RWPE2 (cell line): Measurements from ENCODE around the gene CRACDL.

Experiments used
- ATAC-seq: fragments of 200-7000 bp; cut with Tn5 transposase; 3 replicates; pipeline ENCODE4 v1.9.1; 2021; ENCODE audit warnings: low read depth
- DNase-seq: peaks from one replicate; pipeline ENCODE4 v3.0.0-alpha.2; 2020; ENCODE audit warnings: low spot score
- H3K27ac ChIP-seq: fragments of 450-650 bp; 2 replicates; pipeline ENCODE4 v1.5.1; 2017; ENCODE audit warnings: mild to moderate bottlenecking; ENCODE audit not compliant: poor library complexity, severe bottlenecking
- H3K27me3 ChIP-seq: fragments of 250-450 bp; sonication (Bioruptor Pico); 2 replicates; pipeline ENCODE4 v1.5.1; 2021; ENCODE audit warnings: mild to moderate bottlenecking, moderate library complexity; ENCODE audit not compliant: insufficient read depth, poor library complexity, severe bottlenecking
- H3K36me3 ChIP-seq: fragments of 250-450 bp; sonication (Bioruptor Pico); 2 replicates; pipeline ENCODE4 v1.5.1; 2020; ENCODE audit warnings: low read depth, mild to moderate bottlenecking, moderate library complexity
- H3K4me1 ChIP-seq: fragments of 250-450 bp; sonication (Bioruptor Pico); 2 replicates; pipeline ENCODE4 v1.5.1; 2021; ENCODE audit warnings: mild to moderate bottlenecking, moderate library complexity; ENCODE audit not compliant: insufficient read depth, poor library complexity, severe bottlenecking
- H3K4me3 ChIP-seq: fragments of 250-450 bp; sonication (Bioruptor Pico); 2 replicates; pipeline ENCODE4 v1.5.1; 2021; ENCODE audit warnings: mild to moderate bottlenecking, moderate library complexity; ENCODE audit not compliant: severe bottlenecking
- H3K9me3 ChIP-seq: fragments of 250-450 bp; sonication (Bioruptor Pico); 2 replicates; pipeline ENCODE4 v1.5.1; 2021; ENCODE audit warnings: mild to moderate bottlenecking, moderate library complexity; ENCODE audit not compliant: severe bottlenecking
- TF ChIP-seq, protein P1 (sequence below): fragments of 450-650 bp; IDR thresholded peaks from one replicate; pipeline ENCODE4 v1.5.1; 2017; ENCODE audit warnings: mild to moderate bottlenecking, moderate library complexity; ENCODE audit not compliant: poor library complexity, severe bottlenecking

The CRACDL gene

DNA sequence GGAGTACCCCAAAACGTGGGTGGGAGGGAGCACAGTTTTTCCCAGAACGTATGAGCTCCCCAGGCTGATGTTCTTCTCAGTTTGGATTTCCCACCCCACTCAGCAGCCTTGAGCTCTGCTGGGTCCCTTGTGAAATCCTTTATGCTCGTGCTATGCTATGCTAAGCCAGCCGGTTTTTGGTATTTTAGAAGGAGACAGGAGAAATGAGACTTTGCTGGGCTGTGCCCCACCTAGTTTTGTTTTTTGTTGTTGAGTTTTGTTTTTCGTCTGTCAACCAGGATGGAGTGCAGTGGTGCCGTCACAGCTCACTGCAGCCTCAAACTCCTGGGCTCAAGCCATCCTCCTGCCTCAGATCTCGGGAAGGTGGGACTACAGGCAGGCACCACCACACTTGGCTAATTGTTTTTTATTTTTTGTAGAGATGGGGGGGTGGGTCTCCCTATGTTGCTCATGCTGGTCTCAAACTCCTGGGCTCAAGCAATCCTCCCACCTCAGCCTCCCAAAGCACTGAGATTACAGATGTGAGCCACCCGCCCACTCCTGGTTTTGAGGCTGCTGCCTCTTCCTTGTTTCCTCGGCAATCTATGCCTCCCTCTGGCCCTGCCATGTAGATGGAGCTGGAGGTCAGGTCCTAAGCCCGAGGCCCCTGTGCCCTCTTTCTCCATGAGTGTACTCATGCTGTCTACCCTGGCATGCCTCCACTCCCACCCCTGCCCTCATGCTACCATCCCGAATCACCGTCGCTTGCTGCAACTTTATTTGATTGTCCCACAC lies 187.5 kb downstream of the CRACDL start:
- ATAC-seq (no peak), DNase-seq (no peak)
- H3K27me3 ChIP-seq: no peaks in the 10 kb centered on the region
- no peaks in the 10 kb centered on the region for H3K36me3 ChIP-seq
- TF ChIP-seq, protein P1, sequence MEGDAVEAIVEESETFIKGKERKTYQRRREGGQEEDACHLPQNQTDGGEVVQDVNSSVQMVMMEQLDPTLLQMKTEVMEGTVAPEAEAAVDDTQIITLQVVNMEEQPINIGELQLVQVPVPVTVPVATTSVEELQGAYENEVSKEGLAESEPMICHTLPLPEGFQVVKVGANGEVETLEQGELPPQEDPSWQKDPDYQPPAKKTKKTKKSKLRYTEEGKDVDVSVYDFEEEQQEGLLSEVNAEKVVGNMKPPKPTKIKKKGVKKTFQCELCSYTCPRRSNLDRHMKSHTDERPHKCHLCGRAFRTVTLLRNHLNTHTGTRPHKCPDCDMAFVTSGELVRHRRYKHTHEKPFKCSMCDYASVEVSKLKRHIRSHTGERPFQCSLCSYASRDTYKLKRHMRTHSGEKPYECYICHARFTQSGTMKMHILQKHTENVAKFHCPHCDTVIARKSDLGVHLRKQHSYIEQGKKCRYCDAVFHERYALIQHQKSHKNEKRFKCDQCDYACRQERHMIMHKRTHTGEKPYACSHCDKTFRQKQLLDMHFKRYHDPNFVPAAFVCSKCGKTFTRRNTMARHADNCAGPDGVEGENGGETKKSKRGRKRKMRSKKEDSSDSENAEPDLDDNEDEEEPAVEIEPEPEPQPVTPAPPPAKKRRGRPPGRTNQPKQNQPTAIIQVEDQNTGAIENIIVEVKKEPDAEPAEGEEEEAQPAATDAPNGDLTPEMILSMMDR: no peak
- no peaks in the 10 kb centered on the region for H3K4me1 ChIP-seq
- H3K9me3 ChIP-seq: no peaks in the 10 kb centered on the region
- no peak overlapping the region for H3K4me3 ChIP-seq
- H3K27ac ChIP-seq: no peak overlapping the region

- Histone ChIP-seq H3K4me1 (no peaks in the 10 kb centered on the region), H3K36me3 (no peaks in the 10 kb centered on the region), H3K9me3 (no peaks in the 10 kb centered on the region), H3K4me3 (no peak overlapping the region), H3K27ac (no peak overlapping the region), H3K27me3 (no peaks in the 10 kb centered on the region)
- TF ChIP-seq, protein P1: no peak
- ATAC-seq (no peak), DNase-seq (no peak)
Measured at GRCh38 chr2:98747888-98748287, 188.1 kb downstream of the CRACDL start.

DNA sequence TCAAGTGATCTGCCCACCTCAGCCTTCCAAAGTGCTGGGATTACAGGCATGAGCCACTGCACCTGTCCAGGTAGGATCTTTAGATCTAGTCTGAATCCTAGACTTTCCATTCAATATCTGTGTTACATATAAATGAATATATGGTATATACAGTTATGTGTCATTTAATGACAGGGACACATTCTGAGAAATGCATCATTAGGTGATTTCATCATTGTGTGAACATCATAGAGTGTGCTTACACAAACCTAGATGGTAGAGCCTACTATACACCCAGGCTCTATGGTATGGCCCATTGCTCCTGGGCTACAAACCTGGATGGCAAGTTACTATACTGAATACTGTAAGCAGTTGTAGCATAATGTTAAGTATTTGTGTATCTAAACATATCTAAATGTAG lies 189.6 kb downstream of the CRACDL start:
- Histone ChIP-seq H3K4me3 (no peak overlapping the region), H3K27me3 (no peaks in the 10 kb centered on the region), H3K27ac (no peak overlapping the region), H3K4me1 (no peaks in the 10 kb centered on the region), H3K9me3 (no peaks in the 10 kb centered on the region), H3K36me3 (no peaks in the 10 kb centered on the region)
- DNase-seq (no peak), ATAC-seq (no peak)
- TF ChIP-seq, protein P1: no peak

GRCh38 chr2:98744595-98744994 lies 191.4 kb downstream of the CRACDL start:
- Histone ChIP-seq H3K4me3 (no peak overlapping the region), H3K9me3 (no peaks in the 10 kb centered on the region), H3K27me3 (no peaks in the 10 kb centered on the region), H3K27ac (no peak overlapping the region), H3K4me1 (no peaks in the 10 kb centered on the region), H3K36me3 (no peaks in the 10 kb centered on the region)
- TF ChIP-seq, protein P1: no peak
- DNase-seq (no peak), ATAC-seq (no peak)
